Measurements from ENCODE around the gene RABGAP1.

DNA sequence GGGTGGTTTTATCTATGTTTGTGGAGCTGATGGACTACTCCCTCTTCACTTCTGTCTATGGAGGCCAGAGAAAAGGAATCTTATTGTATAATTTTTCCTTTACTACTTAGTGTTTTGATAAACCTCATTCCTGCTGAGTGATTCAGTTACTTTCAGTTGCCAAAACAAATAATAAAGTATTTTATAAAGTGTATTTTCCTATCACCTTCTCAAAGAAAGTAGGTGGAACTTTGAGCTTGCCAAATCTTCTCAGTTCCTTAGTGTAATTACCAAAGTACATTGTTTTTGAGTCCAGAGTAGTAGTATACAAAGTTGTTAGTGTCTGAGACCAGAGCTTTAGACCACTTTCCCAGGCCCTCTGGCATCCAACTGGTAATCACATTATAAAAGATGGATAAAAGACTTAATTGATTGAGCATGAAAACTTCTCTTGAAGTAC is 13.5 kb downstream of the RABGAP1 start:
- TF ChIP-seq CTCF (IDR thresholded peaks at IDR 0.05) = no peak
- no peak for TF ChIP-seq POLR2A (IDR thresholded peaks at IDR 0.05)
- TF ChIP-seq POLR2AphosphoS5 (IDR thresholded peaks at IDR 0.05; ENCODE audit: insufficient read depth in 1 of 2, low read depth in 1 of 2) = no peak

Data from vagina (tissue), 2 donors.